GM23338 (cell line): ENCODE results near the gene GPR35. TPM values are rescaled to one million over a fixed set of nuclear protein-coding genes. Genes with fewer than 3 reads are reported as not detected.

ENCODE experiments used
- CREB1 ChIP-seq: fragments of 250-450 bp; sonication (Bioruptor Pico); IDR thresholded peaks from 2 replicates; pipeline ENCODE4 v1.5.0; 2020; ENCODE audit warnings: low read depth, mild to moderate bottlenecking, moderate library complexity
- EZH2 ChIP-seq: fragments of 200-600 bp; sonication (generic); IDR thresholded peaks from one replicate; pipeline ENCODE4 v1.8.0; 2017; ENCODE audit warnings: antibody characterized with exemption, mild to moderate bottlenecking, low read depth; ENCODE audit not compliant: unreplicated experiment
- JUNB ChIP-seq: IDR thresholded peaks from one replicate; pipeline ENCODE4 v1.6.1; 2016; ENCODE audit warnings: antibody characterized with exemption; ENCODE audit not compliant: unreplicated experiment
- POLR2AphosphoS5 ChIP-seq: IDR thresholded peaks from 2 replicates; pipeline ENCODE4 v1.6.1; 2016; ENCODE audit warnings: antibody characterized with exemption, low read depth
- STAT1 ChIP-seq: IDR thresholded peaks from one replicate; pipeline ENCODE4 v1.6.1; 2016; ENCODE audit warnings: antibody characterized with exemption; ENCODE audit not compliant: unreplicated experiment
- ZNF114 ChIP-seq: fragments of 250-450 bp; sonication (Bioruptor Pico); IDR thresholded peaks from 2 replicates; pipeline ENCODE4 v1.5.0; 2020; ENCODE audit warnings: mild to moderate bottlenecking, moderate library complexity
- ZNF331 ChIP-seq: fragments of 250-450 bp; sonication (Bioruptor Pico); IDR thresholded peaks from 2 replicates; pipeline ENCODE4 v1.5.0; 2020; ENCODE audit warnings: low read depth, mild to moderate bottlenecking, moderate library complexity
- polyA plus RNA-seq: library from polyadenylated mRNA; unstranded; fragments of >200 nt; fragmentation: Nextera tagmentation; extraction: Ambion mirVana; gene quantifications from 2 replicates; pipeline ENCODE4 v1.2.1, GENCODE V29; 2016
- total RNA-seq: library from RNA; depleted of rRNA; stranded (reverse); fragments of >200 nt; shearing (Covaris generic); gene quantifications from 2 replicates; pipeline ENCODE4 v1.2.3, GENCODE V29; 2014
- TF ChIP-seq, protein P1 (sequence below): fragments of 250-450 bp; sonication (Bioruptor Pico); IDR thresholded peaks from 2 replicates; pipeline ENCODE4 v1.5.0; 2020; ENCODE audit warnings: mild to moderate bottlenecking, moderate library complexity
- TF ChIP-seq, protein P2 (sequence below), 2 experiments: fragments of 200-600 bp in 1 of 2; sonication (generic) in 1 of 2; conservative IDR thresholded peaks; 2 replicates each; pipeline versions ENCODE4 v1.5.1 to v1.6.1; 2016 to 2017; ENCODE audit warnings: antibody characterized with exemption in 2 of 2, low read depth in 2 of 2, mild to moderate bottlenecking in 2 of 2, moderate library complexity in 1 of 2
- TF ChIP-seq, protein P3 (sequence below): IDR thresholded peaks from 2 replicates; pipeline ENCODE4 v1.6.1; 2016; ENCODE audit warnings: antibody characterized with exemption

GPR35 gene
- total and polyA plus RNA-seq, 2 experiments from 2014 or later: not detected

DNA sequence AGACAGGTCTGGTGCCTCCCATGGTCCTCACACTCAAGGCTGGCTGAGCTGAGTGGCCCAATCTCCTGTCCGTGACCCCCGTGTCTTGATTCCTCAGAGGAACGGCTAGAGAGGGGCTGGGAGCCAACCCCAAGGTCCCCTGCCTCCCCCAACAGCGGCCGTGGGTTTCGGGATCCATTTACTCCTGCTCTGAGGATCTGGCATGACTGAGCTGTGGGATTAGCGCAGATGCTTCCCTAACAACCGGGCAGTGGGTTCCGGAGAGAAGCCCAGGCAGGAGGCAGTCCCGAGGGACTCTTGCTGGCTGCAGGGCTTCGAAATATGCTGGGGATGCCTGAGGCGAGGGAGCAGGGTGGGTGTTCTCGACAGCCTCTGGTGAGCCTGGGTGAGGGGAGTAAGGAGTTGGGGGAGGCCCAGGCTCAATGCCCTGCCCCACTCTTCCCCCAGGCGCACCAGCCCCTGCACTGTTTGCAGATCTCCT is 18.9 kb downstream of the GPR35 start (continued):
- TF ChIP-seq, protein P1, sequence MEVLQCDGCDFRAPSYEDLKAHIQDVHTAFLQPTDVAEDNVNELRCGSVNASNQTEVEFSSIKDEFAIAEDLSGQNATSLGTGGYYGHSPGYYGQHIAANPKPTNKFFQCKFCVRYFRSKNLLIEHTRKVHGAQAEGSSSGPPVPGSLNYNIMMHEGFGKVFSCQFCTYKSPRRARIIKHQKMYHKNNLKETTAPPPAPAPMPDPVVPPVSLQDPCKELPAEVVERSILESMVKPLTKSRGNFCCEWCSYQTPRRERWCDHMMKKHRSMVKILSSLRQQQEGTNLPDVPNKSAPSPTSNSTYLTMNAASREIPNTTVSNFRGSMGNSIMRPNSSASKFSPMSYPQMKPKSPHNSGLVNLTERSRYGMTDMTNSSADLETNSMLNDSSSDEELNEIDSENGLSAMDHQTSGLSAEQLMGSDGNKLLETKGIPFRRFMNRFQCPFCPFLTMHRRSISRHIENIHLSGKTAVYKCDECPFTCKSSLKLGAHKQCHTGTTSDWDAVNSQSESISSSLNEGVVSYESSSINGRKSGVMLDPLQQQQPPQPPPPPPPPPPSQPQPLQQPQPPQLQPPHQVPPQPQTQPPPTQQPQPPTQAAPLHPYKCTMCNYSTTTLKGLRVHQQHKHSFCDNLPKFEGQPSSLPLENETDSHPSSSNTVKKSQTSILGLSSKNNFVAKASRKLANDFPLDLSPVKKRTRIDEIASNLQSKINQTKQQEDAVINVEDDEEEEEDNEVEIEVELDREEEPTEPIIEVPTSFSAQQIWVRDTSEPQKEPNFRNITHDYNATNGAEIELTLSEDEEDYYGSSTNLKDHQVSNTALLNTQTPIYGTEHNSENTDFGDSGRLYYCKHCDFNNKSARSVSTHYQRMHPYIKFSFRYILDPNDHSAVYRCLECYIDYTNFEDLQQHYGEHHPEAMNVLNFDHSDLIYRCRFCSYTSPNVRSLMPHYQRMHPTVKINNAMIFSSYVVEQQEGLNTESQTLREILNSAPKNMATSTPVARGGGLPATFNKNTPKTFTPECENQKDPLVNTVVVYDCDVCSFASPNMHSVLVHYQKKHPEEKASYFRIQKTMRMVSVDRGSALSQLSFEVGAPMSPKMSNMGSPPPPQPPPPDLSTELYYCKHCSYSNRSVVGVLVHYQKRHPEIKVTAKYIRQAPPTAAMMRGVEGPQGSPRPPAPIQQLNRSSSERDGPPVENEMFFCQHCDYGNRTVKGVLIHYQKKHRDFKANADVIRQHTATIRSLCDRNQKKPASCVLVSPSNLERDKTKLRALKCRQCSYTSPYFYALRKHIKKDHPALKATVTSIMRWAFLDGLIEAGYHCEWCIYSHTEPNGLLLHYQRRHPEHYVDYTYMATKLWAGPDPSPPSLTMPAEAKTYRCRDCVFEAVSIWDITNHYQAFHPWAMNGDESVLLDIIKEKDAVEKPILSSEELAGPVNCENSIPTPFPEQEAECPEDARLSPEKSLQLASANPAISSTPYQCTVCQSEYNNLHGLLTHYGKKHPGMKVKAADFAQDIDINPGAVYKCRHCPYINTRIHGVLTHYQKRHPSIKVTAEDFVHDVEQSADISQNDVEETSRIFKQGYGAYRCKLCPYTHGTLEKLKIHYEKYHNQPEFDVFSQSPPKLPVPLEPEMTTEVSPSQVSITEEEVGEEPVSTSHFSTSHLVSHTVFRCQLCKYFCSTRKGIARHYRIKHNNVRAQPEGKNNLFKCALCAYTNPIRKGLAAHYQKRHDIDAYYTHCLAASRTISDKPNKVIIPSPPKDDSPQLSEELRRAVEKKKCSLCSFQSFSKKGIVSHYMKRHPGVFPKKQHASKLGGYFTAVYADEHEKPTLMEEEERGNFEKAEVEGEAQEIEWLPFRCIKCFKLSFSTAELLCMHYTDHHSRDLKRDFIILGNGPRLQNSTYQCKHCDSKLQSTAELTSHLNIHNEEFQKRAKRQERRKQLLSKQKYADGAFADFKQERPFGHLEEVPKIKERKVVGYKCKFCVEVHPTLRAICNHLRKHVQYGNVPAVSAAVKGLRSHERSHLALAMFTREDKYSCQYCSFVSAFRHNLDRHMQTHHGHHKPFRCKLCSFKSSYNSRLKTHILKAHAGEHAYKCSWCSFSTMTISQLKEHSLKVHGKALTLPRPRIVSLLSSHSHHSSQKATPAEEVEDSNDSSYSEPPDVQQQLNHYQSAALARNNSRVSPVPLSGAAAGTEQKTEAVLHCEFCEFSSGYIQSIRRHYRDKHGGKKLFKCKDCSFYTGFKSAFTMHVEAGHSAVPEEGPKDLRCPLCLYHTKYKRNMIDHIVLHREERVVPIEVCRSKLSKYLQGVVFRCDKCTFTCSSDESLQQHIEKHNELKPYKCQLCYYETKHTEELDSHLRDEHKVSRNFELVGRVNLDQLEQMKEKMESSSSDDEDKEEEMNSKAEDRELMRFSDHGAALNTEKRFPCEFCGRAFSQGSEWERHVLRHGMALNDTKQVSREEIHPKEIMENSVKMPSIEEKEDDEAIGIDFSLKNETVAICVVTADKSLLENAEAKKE (CRISPR knock-in tag): no peak
- TF ChIP-seq ZNF114: no peak
- TF ChIP-seq POLR2AphosphoS5: no peak
- no peak for TF ChIP-seq JUNB
- TF ChIP-seq CREB1 (CRISPR knock-in tag): no peak
- TF ChIP-seq, protein P2, sequence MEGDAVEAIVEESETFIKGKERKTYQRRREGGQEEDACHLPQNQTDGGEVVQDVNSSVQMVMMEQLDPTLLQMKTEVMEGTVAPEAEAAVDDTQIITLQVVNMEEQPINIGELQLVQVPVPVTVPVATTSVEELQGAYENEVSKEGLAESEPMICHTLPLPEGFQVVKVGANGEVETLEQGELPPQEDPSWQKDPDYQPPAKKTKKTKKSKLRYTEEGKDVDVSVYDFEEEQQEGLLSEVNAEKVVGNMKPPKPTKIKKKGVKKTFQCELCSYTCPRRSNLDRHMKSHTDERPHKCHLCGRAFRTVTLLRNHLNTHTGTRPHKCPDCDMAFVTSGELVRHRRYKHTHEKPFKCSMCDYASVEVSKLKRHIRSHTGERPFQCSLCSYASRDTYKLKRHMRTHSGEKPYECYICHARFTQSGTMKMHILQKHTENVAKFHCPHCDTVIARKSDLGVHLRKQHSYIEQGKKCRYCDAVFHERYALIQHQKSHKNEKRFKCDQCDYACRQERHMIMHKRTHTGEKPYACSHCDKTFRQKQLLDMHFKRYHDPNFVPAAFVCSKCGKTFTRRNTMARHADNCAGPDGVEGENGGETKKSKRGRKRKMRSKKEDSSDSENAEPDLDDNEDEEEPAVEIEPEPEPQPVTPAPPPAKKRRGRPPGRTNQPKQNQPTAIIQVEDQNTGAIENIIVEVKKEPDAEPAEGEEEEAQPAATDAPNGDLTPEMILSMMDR (conservative IDR thresholded peaks at IDR 0.05; ENCODE audit: low read depth in 2 of 2): no peak
- TF ChIP-seq EZH2: no peak
- TF ChIP-seq, protein P3, sequence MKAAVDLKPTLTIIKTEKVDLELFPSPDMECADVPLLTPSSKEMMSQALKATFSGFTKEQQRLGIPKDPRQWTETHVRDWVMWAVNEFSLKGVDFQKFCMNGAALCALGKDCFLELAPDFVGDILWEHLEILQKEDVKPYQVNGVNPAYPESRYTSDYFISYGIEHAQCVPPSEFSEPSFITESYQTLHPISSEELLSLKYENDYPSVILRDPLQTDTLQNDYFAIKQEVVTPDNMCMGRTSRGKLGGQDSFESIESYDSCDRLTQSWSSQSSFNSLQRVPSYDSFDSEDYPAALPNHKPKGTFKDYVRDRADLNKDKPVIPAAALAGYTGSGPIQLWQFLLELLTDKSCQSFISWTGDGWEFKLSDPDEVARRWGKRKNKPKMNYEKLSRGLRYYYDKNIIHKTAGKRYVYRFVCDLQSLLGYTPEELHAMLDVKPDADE: no peak
- TF ChIP-seq STAT1: no peak
- TF ChIP-seq ZNF331: no peak
